Panc1 (cell line): ENCODE data around the gene ADO. TPM values are rescaled to one million over a fixed set of nuclear protein-coding genes. Genes with fewer than 3 reads are reported as not detected.

Experiments
- ATAC-seq: fragments of 200-7000 bp; cut with Tn5 transposase; 2 replicates; pipeline ENCODE4 v1.9.1; 2020; ENCODE audit warnings: mild to moderate bottlenecking, moderate library complexity
- BruUV-seq: library from RNA; stranded (reverse); fragments of 400-500 nt; replicated peaks from 2 replicates; lab custom pipeline; 2021; lab: Mats Ljungman, UMichigan
- CTCF ChIA-PET: fragments of 300-600 bp; sonication (Branson Sonifier 250); formaldehyde crosslinking; loops from one replicate; lab custom pipeline; 2022; ENCODE audit warnings: antibody characterized with exemption; lab: Charles Lee
- POLR2A ChIA-PET: fragments of 300-600 bp; sonication (Branson Sonifier 250); formaldehyde crosslinking; loops from one replicate; lab custom pipeline; 2022; ENCODE audit warnings: antibody characterized with exemption; lab: Charles Lee
- DNase-seq: peaks from one replicate; pipeline ENCODE4 v3.0.0-alpha.2; 2010; ENCODE audit warnings: low read depth, low spot score
- H3K27ac ChIP-seq: 2 replicates; pipeline ENCODE4 v1.5.1; 2011; ENCODE audit warnings: mild to moderate bottlenecking, low read length, inconsistent platforms
- H3K27me3 ChIP-seq: fragments of 200-500 bp; sonication (Bioruptor generic); 2 replicates; pipeline ENCODE4 v1.6.0; 2014; ENCODE audit warnings: low read length, inconsistent platforms; ENCODE audit not compliant: control insufficient read depth, insufficient read depth
- H3K36me3 ChIP-seq: fragments of 200-500 bp; sonication (Bioruptor generic); 2 replicates; pipeline ENCODE4 v1.5.1; 2014; ENCODE audit warnings: inconsistent platforms, mild to moderate bottlenecking, low read length, moderate library complexity; ENCODE audit not compliant: control insufficient read depth, insufficient read depth
- H3K4me1 ChIP-seq: 2 replicates; pipeline ENCODE4 v1.5.1; 2011; ENCODE audit warnings: inconsistent platforms, mild to moderate bottlenecking, low read length, moderate library complexity; ENCODE audit not compliant: control insufficient read depth, insufficient read depth
- H3K4me3 ChIP-seq, 2 experiments: 2 replicates each; pipeline ENCODE4 v1.5.1; 2011 to 2012; ENCODE audit warnings: low read depth in 2 of 2, low read length in 2 of 2, mild to moderate bottlenecking in 2 of 2, inconsistent platforms in 1 of 2, moderate library complexity in 1 of 2
- H3K9me3 ChIP-seq: fragments of 200-500 bp; sonication (Bioruptor generic); 2 replicates; pipeline ENCODE4 v1.5.1; 2014; ENCODE audit warnings: low read depth, mild to moderate bottlenecking, inconsistent platforms, low read length, moderate library complexity; ENCODE audit not compliant: control insufficient read depth, insufficient read depth
- POLR2AphosphoS5 ChIP-seq: IDR thresholded peaks from 2 replicates; pipeline ENCODE4 v1.6.1; 2012; ENCODE audit warnings: mild to moderate bottlenecking, low read depth, low read length, moderate library complexity
- SIN3A ChIP-seq: IDR thresholded peaks from 2 replicates; pipeline ENCODE4 v1.6.1; 2012; ENCODE audit warnings: low read depth, mild to moderate bottlenecking, low read length, moderate library complexity, borderline replicate concordance; ENCODE audit not compliant: insufficient read depth
- TCF7L2 ChIP-seq: IDR thresholded peaks from 2 replicates; pipeline ENCODE4 v1.6.1; 2011; ENCODE audit warnings: mild to moderate bottlenecking, low read depth, low read length, inconsistent platforms
- in situ Hi-C: cut with HindIII; loops from 2 replicates; pipeline ENCODE4 v1.10.0; 2016; ENCODE audit warnings: low sequenced_read_pairs, low pct_unique_long_range_greater_than_20kb
- intact Hi-C: fragments of 100-400 bp; cut with micrococcal nuclease; formaldehyde crosslinking; loops from one replicate; pipeline ENCODE4 v1.10.0; 2022; ENCODE audit not compliant: unreplicated experiment
- total RNA-seq: library from RNA; stranded (reverse); gene quantifications from one replicate; pipeline ENCODE4 v1.2.1, GENCODE V29; 2021; ENCODE audit not compliant: unreplicated experiment
- TF ChIP-seq, protein P1 (sequence below), 2 experiments: IDR thresholded peaks; 2 replicates each; pipeline ENCODE4 v1.6.1; 2011 to 2012; ENCODE audit warnings: low read depth in 2 of 2, control low read depth in 1 of 2, low read length in 1 of 2, mild to moderate bottlenecking in 1 of 2, moderate library complexity in 1 of 2; ENCODE audit not compliant: insufficient read depth in 1 of 2
- TF ChIP-seq, protein P2 (sequence below): fragments of 450-650 bp; IDR thresholded peaks from 2 replicates; pipeline ENCODE4 v1.5.1; 2017; ENCODE audit warnings: mild to moderate bottlenecking

The ADO gene
- total RNA-seq, 1 experiment from 2014 or later: 24.9 TPM

DNA sequence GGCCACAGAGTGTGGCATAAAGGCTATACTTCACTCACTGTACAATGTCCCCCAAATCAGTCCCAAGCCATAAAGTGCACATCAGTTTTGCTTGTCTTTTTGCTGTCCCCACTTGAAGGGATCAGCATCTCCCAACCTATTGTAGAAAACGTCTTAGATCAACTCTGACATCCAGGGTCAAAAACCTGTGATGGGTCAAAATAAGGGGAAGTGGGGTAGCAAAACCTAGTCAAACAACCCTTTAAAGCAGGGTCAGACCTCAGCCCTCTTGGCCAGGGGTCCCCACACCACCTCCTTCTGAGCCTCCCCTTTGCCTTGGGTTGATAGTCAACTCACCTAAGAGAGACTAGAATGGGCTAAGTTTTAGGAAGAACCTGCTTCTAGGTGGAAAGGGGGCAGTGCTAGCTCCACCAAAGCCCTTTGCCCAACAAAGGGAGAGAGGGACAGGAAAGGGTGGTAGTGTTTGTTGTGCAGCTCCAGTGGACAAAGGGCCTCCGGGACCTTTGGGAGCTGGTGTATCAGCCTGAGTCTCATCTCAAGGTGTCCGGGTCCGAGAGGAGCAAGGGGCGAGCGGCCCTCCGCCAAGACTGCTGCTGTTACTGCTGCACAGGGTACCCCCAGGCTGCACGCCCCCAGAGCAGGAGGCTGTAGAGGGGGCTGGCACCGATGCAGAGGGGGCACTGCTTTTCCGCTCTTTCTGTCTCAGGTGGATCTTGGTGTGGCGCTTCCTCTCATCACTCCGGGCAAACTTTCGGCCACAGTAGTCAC is 8.3 kb downstream of the ADO start:
- no peak overlapping the region for H3K27ac ChIP-seq
- intact Hi-C loops: loop anchor here (10.0 kb wide), 1 partner anchor 548 kb away; the partner anchor contains the start of gene RTKN2
- no peaks in the 10 kb centered on the region for H3K9me3 ChIP-seq
- CTCF ChIA-PET: no interaction called here
- no TSS peak for BruUV-seq
- ATAC-seq: no peak
- peaks cover 11% of the 10 kb centered on the region for H3K4me1 ChIP-seq
- DNase-seq: no peak
- POLR2A ChIA-PET: no interaction called here
- no peaks in the 10 kb centered on the region for H3K36me3 ChIP-seq
- in situ Hi-C loops: no loop called here
- H3K27me3 ChIP-seq: peaks cover 16% of the 10 kb centered on the region
- H3K4me3 ChIP-seq: no peak overlapping the region
- no peak for TF ChIP-seq TCF7L2
- no peak for TF ChIP-seq SIN3A
- TF ChIP-seq, protein P1, sequence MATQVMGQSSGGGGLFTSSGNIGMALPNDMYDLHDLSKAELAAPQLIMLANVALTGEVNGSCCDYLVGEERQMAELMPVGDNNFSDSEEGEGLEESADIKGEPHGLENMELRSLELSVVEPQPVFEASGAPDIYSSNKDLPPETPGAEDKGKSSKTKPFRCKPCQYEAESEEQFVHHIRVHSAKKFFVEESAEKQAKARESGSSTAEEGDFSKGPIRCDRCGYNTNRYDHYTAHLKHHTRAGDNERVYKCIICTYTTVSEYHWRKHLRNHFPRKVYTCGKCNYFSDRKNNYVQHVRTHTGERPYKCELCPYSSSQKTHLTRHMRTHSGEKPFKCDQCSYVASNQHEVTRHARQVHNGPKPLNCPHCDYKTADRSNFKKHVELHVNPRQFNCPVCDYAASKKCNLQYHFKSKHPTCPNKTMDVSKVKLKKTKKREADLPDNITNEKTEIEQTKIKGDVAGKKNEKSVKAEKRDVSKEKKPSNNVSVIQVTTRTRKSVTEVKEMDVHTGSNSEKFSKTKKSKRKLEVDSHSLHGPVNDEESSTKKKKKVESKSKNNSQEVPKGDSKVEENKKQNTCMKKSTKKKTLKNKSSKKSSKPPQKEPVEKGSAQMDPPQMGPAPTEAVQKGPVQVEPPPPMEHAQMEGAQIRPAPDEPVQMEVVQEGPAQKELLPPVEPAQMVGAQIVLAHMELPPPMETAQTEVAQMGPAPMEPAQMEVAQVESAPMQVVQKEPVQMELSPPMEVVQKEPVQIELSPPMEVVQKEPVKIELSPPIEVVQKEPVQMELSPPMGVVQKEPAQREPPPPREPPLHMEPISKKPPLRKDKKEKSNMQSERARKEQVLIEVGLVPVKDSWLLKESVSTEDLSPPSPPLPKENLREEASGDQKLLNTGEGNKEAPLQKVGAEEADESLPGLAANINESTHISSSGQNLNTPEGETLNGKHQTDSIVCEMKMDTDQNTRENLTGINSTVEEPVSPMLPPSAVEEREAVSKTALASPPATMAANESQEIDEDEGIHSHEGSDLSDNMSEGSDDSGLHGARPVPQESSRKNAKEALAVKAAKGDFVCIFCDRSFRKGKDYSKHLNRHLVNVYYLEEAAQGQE (IDR thresholded peaks at IDR 0.05; ENCODE audit: insufficient read depth in 1 of 2, low read depth in 2 of 2, low read length in 1 of 2): no peak
- TF ChIP-seq, protein P2, sequence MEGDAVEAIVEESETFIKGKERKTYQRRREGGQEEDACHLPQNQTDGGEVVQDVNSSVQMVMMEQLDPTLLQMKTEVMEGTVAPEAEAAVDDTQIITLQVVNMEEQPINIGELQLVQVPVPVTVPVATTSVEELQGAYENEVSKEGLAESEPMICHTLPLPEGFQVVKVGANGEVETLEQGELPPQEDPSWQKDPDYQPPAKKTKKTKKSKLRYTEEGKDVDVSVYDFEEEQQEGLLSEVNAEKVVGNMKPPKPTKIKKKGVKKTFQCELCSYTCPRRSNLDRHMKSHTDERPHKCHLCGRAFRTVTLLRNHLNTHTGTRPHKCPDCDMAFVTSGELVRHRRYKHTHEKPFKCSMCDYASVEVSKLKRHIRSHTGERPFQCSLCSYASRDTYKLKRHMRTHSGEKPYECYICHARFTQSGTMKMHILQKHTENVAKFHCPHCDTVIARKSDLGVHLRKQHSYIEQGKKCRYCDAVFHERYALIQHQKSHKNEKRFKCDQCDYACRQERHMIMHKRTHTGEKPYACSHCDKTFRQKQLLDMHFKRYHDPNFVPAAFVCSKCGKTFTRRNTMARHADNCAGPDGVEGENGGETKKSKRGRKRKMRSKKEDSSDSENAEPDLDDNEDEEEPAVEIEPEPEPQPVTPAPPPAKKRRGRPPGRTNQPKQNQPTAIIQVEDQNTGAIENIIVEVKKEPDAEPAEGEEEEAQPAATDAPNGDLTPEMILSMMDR: no peak
- no peak for TF ChIP-seq POLR2AphosphoS5

DNA sequence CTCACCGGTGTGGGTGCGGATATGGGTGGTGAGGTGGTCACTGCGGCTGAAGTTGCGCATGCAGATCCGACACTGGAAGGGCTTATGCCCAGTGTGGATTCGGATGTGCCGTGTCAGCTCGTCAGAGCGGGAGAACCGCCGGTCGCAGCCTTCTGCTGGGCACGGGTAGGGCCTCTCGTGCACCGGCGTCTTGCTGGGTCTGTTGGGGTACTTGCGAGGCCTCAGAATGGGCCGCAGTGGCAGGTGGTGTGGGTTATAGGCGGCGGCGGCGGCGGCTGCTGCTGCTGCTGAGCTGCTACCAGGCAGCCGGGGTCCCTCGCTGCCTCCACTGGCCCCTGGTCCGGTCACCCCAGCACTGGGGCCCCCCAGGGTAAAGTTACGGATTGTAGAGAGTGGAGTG is 8.9 kb downstream of the ADO start:
- H3K4me3 ChIP-seq: no peak overlapping the region
- no peak for TF ChIP-seq TCF7L2
- TF ChIP-seq SIN3A: no peak
- TF ChIP-seq, protein P1 (IDR thresholded peaks at IDR 0.05; ENCODE audit: insufficient read depth in 1 of 2, low read depth in 2 of 2, low read length in 1 of 2): no peak
- TF ChIP-seq, protein P2: no peak
- TF ChIP-seq POLR2AphosphoS5: no peak
- DNase-seq (no peak), ATAC-seq (no peak)
- BruUV-seq: no TSS peak
- in situ Hi-C loops: no loop called here
- CTCF ChIA-PET: no interaction called here
- peaks cover 16% of the 10 kb centered on the region for H3K27me3 ChIP-seq
- H3K9me3 ChIP-seq: no peaks in the 10 kb centered on the region
- peaks cover 11% of the 10 kb centered on the region for H3K4me1 ChIP-seq
- POLR2A ChIA-PET: no interaction called here
- intact Hi-C loops: loop anchor here (10.0 kb wide), 1 partner anchor 549 kb away; the partner anchor contains the start of gene RTKN2
- no peaks in the 10 kb centered on the region for H3K36me3 ChIP-seq
- H3K27ac ChIP-seq: no peak overlapping the region
